Panc1 (cell line): ENCODE measurements around the gene CREBRF. TPM values are rescaled to one million over a fixed set of nuclear protein-coding genes. Genes with fewer than 3 reads are reported as not detected.

Source experiments
- ATAC-seq: fragments of 200-7000 bp; cut with Tn5 transposase; 2 replicates; pipeline ENCODE4 v1.9.1; 2020; ENCODE audit warnings: mild to moderate bottlenecking, moderate library complexity
- BruUV-seq: library from RNA; stranded (reverse); fragments of 400-500 nt; replicated peaks from 2 replicates; lab custom pipeline; 2021; lab: Mats Ljungman, UMichigan
- CTCF ChIA-PET: fragments of 300-600 bp; sonication (Branson Sonifier 250); formaldehyde crosslinking; loops from one replicate; lab custom pipeline; 2022; ENCODE audit warnings: antibody characterized with exemption; lab: Charles Lee
- POLR2A ChIA-PET: fragments of 300-600 bp; sonication (Branson Sonifier 250); formaldehyde crosslinking; loops from one replicate; lab custom pipeline; 2022; ENCODE audit warnings: antibody characterized with exemption; lab: Charles Lee
- DNase-seq: peaks from one replicate; pipeline ENCODE4 v3.0.0-alpha.2; 2010; ENCODE audit warnings: low read depth, low spot score
- H3K27ac ChIP-seq: 2 replicates; pipeline ENCODE4 v1.5.1; 2011; ENCODE audit warnings: mild to moderate bottlenecking, low read length, inconsistent platforms
- H3K27me3 ChIP-seq: fragments of 200-500 bp; sonication (Bioruptor generic); 2 replicates; pipeline ENCODE4 v1.6.0; 2014; ENCODE audit warnings: low read length, inconsistent platforms; ENCODE audit not compliant: control insufficient read depth, insufficient read depth
- H3K36me3 ChIP-seq: fragments of 200-500 bp; sonication (Bioruptor generic); 2 replicates; pipeline ENCODE4 v1.5.1; 2014; ENCODE audit warnings: inconsistent platforms, mild to moderate bottlenecking, low read length, moderate library complexity; ENCODE audit not compliant: control insufficient read depth, insufficient read depth
- H3K4me1 ChIP-seq: 2 replicates; pipeline ENCODE4 v1.5.1; 2011; ENCODE audit warnings: inconsistent platforms, mild to moderate bottlenecking, low read length, moderate library complexity; ENCODE audit not compliant: control insufficient read depth, insufficient read depth
- H3K4me3 ChIP-seq, 2 experiments: 2 replicates each; pipeline ENCODE4 v1.5.1; 2011 to 2012; ENCODE audit warnings: low read depth in 2 of 2, low read length in 2 of 2, mild to moderate bottlenecking in 2 of 2, inconsistent platforms in 1 of 2, moderate library complexity in 1 of 2
- H3K9me3 ChIP-seq: fragments of 200-500 bp; sonication (Bioruptor generic); 2 replicates; pipeline ENCODE4 v1.5.1; 2014; ENCODE audit warnings: low read depth, mild to moderate bottlenecking, inconsistent platforms, low read length, moderate library complexity; ENCODE audit not compliant: control insufficient read depth, insufficient read depth
- POLR2AphosphoS5 ChIP-seq: IDR thresholded peaks from 2 replicates; pipeline ENCODE4 v1.6.1; 2012; ENCODE audit warnings: mild to moderate bottlenecking, low read depth, low read length, moderate library complexity
- REST ChIP-seq, 2 experiments: IDR thresholded peaks; 2 replicates each; pipeline ENCODE4 v1.6.1; 2011 to 2012; ENCODE audit warnings: low read depth in 2 of 2, control low read depth in 1 of 2, low read length in 1 of 2, mild to moderate bottlenecking in 1 of 2, moderate library complexity in 1 of 2; ENCODE audit not compliant: insufficient read depth in 1 of 2
- SIN3A ChIP-seq: IDR thresholded peaks from 2 replicates; pipeline ENCODE4 v1.6.1; 2012; ENCODE audit warnings: low read depth, mild to moderate bottlenecking, low read length, moderate library complexity, borderline replicate concordance; ENCODE audit not compliant: insufficient read depth
- TCF7L2 ChIP-seq: IDR thresholded peaks from 2 replicates; pipeline ENCODE4 v1.6.1; 2011; ENCODE audit warnings: mild to moderate bottlenecking, low read depth, low read length, inconsistent platforms
- in situ Hi-C: cut with HindIII; loops from 2 replicates; pipeline ENCODE4 v1.10.0; 2016; ENCODE audit warnings: low sequenced_read_pairs, low pct_unique_long_range_greater_than_20kb
- intact Hi-C: fragments of 100-400 bp; cut with micrococcal nuclease; formaldehyde crosslinking; loops from one replicate; pipeline ENCODE4 v1.10.0; 2022; ENCODE audit not compliant: unreplicated experiment
- total RNA-seq: library from RNA; stranded (reverse); gene quantifications from one replicate; pipeline ENCODE4 v1.2.1, GENCODE V29; 2021; ENCODE audit not compliant: unreplicated experiment
- TF ChIP-seq, protein P1 (sequence below): fragments of 450-650 bp; IDR thresholded peaks from 2 replicates; pipeline ENCODE4 v1.5.1; 2017; ENCODE audit warnings: mild to moderate bottlenecking

Gene CREBRF
- total RNA-seq, 1 experiment from 2014 or later, result 9.0 TPM

DNA sequence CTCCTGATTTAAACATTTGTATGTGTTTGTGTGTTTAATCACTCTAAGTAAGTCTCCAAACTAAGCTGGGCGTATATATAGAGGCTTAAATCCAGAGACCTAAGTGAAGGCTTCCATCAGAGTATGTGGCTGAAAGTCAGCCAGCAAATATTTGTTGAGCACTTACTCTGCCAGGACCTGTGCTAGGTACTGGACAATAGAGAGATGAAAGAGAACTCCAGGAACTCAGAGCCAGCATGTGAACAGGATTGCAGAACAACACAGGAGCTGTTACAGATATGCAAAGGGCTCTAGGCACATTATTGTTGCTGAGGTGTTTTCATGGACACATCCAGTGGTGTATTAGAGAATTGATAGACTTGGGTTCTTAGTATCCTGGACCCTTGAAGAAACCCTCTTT is 83.5 kb downstream of the CREBRF start:
- no peak for TF ChIP-seq SIN3A
- TF ChIP-seq, protein P1, sequence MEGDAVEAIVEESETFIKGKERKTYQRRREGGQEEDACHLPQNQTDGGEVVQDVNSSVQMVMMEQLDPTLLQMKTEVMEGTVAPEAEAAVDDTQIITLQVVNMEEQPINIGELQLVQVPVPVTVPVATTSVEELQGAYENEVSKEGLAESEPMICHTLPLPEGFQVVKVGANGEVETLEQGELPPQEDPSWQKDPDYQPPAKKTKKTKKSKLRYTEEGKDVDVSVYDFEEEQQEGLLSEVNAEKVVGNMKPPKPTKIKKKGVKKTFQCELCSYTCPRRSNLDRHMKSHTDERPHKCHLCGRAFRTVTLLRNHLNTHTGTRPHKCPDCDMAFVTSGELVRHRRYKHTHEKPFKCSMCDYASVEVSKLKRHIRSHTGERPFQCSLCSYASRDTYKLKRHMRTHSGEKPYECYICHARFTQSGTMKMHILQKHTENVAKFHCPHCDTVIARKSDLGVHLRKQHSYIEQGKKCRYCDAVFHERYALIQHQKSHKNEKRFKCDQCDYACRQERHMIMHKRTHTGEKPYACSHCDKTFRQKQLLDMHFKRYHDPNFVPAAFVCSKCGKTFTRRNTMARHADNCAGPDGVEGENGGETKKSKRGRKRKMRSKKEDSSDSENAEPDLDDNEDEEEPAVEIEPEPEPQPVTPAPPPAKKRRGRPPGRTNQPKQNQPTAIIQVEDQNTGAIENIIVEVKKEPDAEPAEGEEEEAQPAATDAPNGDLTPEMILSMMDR, result no peak
- TF ChIP-seq TCF7L2, result no peak
- no peak for TF ChIP-seq REST (IDR thresholded peaks at IDR 0.05; ENCODE audit: insufficient read depth in 1 of 2, low read depth in 2 of 2, low read length in 1 of 2)
- TF ChIP-seq POLR2AphosphoS5, result no peak
- POLR2A ChIA-PET, result no interaction called here
- no peak for DNase-seq
- ATAC-seq, result no peak
- in situ Hi-C loops, result no loop called here
- Histone ChIP-seq H3K36me3 (no peaks in the 10 kb centered on the region; the same call in 1 of the 2 replicates), H3K4me1 (peaks cover 6% of the 10 kb centered on the region; the same call in 1 of the 2 replicates), H3K4me3 (no peak overlapping the region), H3K27me3 (no peaks in the 10 kb centered on the region), H3K27ac (no peak overlapping the region), H3K9me3 (no peaks in the 10 kb centered on the region)
- CTCF ChIA-PET, result no interaction called here
- intact Hi-C loops, result loop anchor here (5.0 kb wide), 1 partner anchor 157 kb away; the partner anchor contains the start of gene ATP6V0E1
- BruUV-seq, result no TSS peak

- peaks cover 6% of the 10 kb centered on the region; the same call in 1 of the 2 replicates for H3K4me1 ChIP-seq
- TF ChIP-seq REST (IDR thresholded peaks at IDR 0.05; ENCODE audit: insufficient read depth in 1 of 2, low read depth in 2 of 2, low read length in 1 of 2) (no peak), POLR2AphosphoS5 (no peak), TCF7L2 (no peak), SIN3A (no peak)
- TF ChIP-seq, protein P1, result no peak
- in situ Hi-C loops, result no loop called here
- intact Hi-C loops, result loop anchor here (5.0 kb wide), 1 partner anchor 158 kb away; the partner anchor contains the start of gene ATP6V0E1
- ATAC-seq, result no peak
- no TSS peak for BruUV-seq
- H3K27ac ChIP-seq, result no peak overlapping the region
- DNase-seq, result no peak
- CTCF ChIA-PET, result no interaction called here
- no peaks in the 10 kb centered on the region for H3K9me3 ChIP-seq
- no peak overlapping the region for H3K4me3 ChIP-seq
- H3K27me3 ChIP-seq, result no peaks in the 10 kb centered on the region
- H3K36me3 ChIP-seq, result no peaks in the 10 kb centered on the region; the same call in 1 of the 2 replicates
- POLR2A ChIA-PET, result no interaction called here
Measured at GRCh38 chr5:173140769-173141168, 84.6 kb downstream of the CREBRF start.
